Activated naive CD4-positive, alpha-beta T cell treated with Interleukin-2 at 50 U/mL for 16 hours (primary cell): ENCODE results near the gene KIAA0319L.

Experiments
- DNase-seq: peaks from one replicate; pipeline ENCODE4 v3.0.0-alpha.2; 2020

The KIAA0319L gene

DNA sequence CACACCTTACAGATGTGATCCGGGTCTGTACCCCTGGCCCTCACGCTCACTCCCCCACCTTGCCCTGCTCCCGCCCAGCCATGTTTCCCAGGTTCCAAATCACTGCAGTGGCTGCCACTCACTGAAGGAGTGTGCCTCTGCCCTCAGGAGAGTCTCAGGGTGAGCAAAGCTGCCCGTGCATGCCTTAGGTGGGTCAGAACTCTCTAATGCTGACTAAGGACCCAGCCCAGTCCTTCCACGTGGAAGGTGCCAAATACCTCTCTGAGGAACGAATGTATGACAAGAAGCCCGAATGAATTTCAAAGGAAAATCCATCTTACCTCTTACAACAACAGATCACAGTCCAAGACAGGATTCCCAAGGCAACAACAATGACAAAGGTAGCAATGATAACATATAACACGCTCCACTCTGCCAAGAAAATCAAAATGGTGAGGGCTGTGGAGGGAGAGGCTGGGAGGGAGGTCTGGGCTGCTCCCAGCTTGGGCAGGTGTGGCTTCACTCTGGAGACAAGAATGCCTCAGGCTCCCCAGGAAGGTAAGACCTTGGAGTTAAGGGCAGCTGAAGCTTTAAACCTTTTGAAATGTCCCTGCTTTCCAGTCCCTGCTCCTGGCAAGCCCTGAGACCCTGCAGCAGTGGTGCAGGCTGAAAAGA is 115.2 kb downstream of the KIAA0319L start:
- DNase-seq: no peak

DNA sequence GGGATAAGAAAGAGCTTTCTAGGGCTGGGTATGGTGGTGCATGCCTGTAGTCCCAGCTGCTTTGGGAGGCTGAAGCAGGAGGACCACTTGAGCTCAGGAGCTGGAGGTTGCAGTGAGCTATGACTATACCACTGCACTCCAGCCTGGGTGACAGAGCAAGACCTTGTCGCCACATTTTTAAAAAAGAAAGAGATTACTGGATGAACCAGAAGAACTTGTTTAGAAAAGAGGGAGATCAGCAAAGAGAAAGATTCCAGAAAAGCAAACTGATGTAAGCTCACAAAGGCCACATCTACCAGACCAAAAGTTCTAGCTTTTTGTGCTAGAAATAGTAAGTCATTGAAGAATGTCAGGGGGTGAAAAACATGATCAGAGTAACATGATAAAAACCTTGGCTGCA is 117.6 kb downstream of the KIAA0319L start:
- DNase-seq: no peak

DNA sequence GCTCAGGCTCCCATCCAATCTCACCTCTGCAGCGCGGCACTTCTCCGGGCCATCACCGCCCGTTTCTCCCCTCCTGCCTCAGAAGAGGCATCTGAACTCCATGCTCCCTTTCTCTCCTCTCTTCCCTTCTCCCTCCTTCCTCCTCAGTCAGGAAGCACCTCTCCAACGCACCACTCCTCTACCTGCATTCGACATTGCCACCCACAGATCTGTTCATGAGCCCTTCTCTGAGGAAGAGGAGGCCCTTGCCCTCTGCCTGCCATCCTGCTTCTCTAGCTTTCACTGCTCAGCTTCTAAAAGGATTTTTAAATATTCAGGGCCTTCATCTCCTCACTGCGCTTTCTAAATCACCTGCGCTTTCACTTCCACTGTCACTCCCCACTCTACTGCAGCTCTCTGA is 120.0 kb downstream of the KIAA0319L start:
- DNase-seq: no peak

- no peak for DNase-seq
Measured at GRCh38 chr1:35436078-35436477, 121.1 kb downstream of the KIAA0319L start.

- DNase-seq: no peak
Measured at GRCh38 chr1:35434703-35435102, 122.5 kb downstream of the KIAA0319L start.

DNA sequence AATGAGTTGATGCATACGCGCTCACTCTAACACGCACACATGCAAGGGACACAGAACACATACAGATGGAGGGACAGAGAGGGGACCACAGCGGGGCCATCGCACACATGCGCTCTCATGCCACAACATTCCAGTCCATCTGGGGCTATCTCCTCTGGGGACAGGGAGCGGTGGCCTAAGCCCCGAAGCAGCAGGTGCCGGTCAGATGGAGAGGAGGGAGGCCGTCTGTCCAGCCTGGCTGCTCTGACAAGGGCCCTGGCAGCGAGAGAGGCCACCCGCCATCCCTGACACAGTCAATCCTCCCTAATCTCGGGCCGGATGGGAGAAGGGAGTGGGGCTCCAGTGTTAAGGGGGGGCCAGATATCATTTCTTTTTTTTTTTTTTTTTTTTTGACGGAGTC is 123.5 kb downstream of the KIAA0319L start:
- no peak for DNase-seq

GRCh38 chr1:35432231-35432630 is 125.0 kb downstream of the KIAA0319L start:
- DNase-seq: no peak

DNA sequence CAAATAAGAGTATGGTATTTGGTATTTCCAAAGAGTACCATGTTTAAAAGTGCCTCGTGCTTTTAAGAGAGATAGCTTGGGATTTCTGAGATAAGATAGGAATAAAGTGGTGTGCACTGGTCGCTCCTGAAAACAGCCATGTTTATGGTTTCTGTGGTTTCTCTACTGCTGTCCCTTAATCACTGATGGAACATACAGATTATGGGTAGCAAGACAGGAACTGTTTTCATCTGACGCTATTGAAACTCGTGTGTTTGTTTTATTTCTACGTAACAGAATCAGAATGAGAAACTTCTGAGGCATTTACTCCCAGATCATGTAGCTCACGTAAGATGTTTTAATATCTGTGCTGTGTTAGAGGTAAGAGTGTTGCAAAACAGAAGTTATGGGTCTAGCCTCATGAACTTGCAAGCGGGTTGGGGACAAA is 126.0 kb downstream of the KIAA0319L start:
- DNase-seq: no peak

DNA sequence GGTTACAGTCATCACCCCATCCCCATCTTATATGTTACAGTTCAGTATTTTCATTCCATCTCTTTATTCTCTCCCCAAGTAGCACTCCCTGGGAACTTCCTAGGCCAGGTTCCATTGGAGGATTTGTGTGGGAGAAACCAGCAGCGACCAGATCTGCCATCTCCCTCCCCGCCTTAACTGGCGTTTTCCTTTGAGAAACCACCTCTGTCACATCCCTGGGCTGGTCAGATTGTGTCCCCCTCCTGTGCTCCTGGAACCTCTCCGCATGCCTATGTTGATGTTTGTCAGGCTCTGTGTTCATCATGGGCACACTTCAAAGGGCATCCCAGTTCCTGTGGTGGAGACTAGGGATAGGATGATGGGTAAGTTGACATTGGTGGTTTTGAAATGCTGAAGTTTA is 126.4 kb downstream of the KIAA0319L start:
- DNase-seq: no peak

GRCh38 chr1:35428360-35428759 is 128.8 kb downstream of the KIAA0319L start:
- no peak for DNase-seq

- no peak for DNase-seq
Measured at GRCh38 chr1:35426097-35426586, 131.1 kb downstream of the KIAA0319L start.

GRCh38 chr1:35408925-35409324 is 148.3 kb downstream of the KIAA0319L start:
- no peak for DNase-seq

- no peak for DNase-seq
Measured at GRCh38 chr1:35407743-35408142, 149.5 kb downstream of the KIAA0319L start.

GRCh38 chr1:35406103-35406502 is 151.1 kb downstream of the KIAA0319L start:
- DNase-seq: no peak

- no peak for DNase-seq
Measured at GRCh38 chr1:35401049-35401448, 156.2 kb downstream of the KIAA0319L start.

GRCh38 chr1:35398739-35399138 is 158.5 kb downstream of the KIAA0319L start:
- DNase-seq: no peak

- DNase-seq: no peak
Measured at GRCh38 chr1:35394386-35394785, 162.8 kb downstream of the KIAA0319L start.

GRCh38 chr1:35390600-35391494 is 166.4 kb downstream of the KIAA0319L start:
- DNase-seq: no peak

DNA sequence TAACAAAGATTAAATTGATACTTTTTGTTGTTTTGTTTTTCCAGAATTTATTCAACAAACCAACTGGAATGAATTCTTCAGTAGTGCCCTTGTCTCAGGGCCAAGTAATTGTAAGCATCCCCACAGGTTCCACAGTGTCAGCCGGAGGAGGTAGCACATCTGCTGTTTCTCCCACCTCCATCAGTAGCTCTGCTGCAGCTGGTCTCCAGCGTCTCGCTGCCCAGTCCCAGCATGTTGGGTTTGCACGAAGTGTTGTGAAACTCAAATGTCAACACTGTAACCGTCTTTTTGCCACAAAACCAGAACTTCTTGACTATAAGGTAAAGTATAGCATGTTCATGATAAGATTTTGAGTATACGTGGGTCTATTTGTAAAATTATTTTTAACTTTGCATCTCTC is 170.2 kb downstream of the KIAA0319L start:
- no peak for DNase-seq

DNA sequence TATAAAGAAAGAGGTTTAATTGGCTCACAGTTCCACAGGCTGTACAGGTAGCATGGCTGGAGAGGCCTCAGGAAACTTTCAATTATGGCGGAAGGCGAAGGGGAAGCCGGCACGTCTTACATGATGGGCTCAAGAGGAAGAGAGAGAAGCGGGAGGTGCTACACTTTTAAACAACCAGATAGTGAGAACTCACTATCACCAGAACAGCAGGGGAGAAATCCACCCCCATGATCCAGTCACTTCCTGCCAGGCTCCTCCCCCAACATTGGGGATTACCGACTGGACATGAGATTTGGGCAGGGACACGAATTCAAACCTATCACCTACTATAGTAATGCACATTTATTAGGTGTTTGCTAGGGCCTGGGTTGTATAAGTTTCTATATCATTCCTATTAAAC is 170.9 kb downstream of the KIAA0319L start:
- no peak for DNase-seq
